KMS-11 (cell line): ENCODE results near the gene GSE1.

Source experiments
- H2AFZ ChIP-seq: fragments of 200-600 bp; sonication (generic); 2 replicates; pipeline ENCODE4 v1.6.1; 2016; ENCODE audit warnings: antibody characterized with exemption, mixed run types, low read depth
- H3K27ac ChIP-seq: fragments of 200-600 bp; sonication (generic); 2 replicates; pipeline ENCODE4 v1.6.1; 2016; ENCODE audit warnings: mild to moderate bottlenecking, mixed run types
- H3K27me3 ChIP-seq: fragments of 200-600 bp; sonication (generic); 2 replicates; pipeline ENCODE4 v1.6.1; 2017; ENCODE audit warnings: mild to moderate bottlenecking, low read depth, mixed run types, moderate library complexity; ENCODE audit not compliant: insufficient read depth
- H3K36me3 ChIP-seq: fragments of 200-600 bp; sonication (generic); 2 replicates; pipeline ENCODE4 v1.6.1; 2017; ENCODE audit warnings: mild to moderate bottlenecking, mixed run types; ENCODE audit not compliant: insufficient read depth
- H3K4me1 ChIP-seq: fragments of 200-600 bp; sonication (generic); 2 replicates; pipeline ENCODE4 v1.6.1; 2016; ENCODE audit warnings: mild to moderate bottlenecking, low read depth, mixed run types; ENCODE audit not compliant: poor library complexity, severe bottlenecking
- H3K4me2 ChIP-seq: fragments of 200-600 bp; sonication (generic); 2 replicates; pipeline ENCODE4 v1.7.0; 2016; ENCODE audit warnings: mild to moderate bottlenecking, mixed run types
- H3K4me3 ChIP-seq: fragments of 200-600 bp; sonication (generic); IDR thresholded peaks from 2 replicates; pipeline ENCODE4 v1.6.1; 2017; ENCODE audit warnings: low read depth, low read length, mixed read lengths; ENCODE audit not compliant: insufficient read depth
- H3K79me2 ChIP-seq: fragments of 200-600 bp; sonication (generic); 2 replicates; pipeline ENCODE4 v1.6.1; 2016; ENCODE audit warnings: low read depth, mixed run types; ENCODE audit not compliant: insufficient read depth
- H3K9ac ChIP-seq: fragments of 200-600 bp; sonication (generic); 2 replicates; pipeline ENCODE4 v1.6.1; 2016; ENCODE audit warnings: mild to moderate bottlenecking, mixed run types
- H4K20me1 ChIP-seq: fragments of 200-600 bp; sonication (generic); 2 replicates; pipeline ENCODE4 v1.6.1; 2016; ENCODE audit warnings: mild to moderate bottlenecking, mixed run types; ENCODE audit not compliant: insufficient read depth
- TF ChIP-seq, protein P1 (sequence below): fragments of 200-600 bp; sonication (generic); conservative IDR thresholded peaks from 2 replicates; pipeline ENCODE4 v1.6.1; 2017; ENCODE audit warnings: low read depth, mild to moderate bottlenecking, antibody characterized with exemption, low read length, moderate library complexity, mixed read lengths

Gene GSE1

DNA sequence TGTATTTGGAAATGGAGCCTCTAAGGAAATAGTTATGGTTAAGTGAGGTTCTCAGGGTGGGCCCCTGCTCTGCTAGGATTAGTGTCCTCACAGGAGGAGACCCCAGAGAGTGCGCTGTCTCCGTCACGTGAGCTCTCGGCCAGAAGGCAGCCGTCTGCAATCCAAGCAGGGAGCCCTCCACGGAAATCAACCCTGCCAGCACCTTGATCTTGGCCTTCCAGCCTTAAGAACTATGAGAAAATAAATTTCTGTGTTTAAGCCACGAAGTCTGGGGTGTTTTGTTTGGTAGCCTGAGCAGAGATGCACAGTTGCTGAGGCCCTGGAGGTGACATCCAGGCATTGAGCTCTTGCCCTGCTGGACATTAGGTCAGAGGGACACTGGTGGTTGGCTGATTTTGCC is 32.4 kb upstream of the GSE1 start:
- Histone ChIP-seq H3K79me2 (no peaks in the 10 kb centered on the region), H3K4me3 (no peak overlapping the region), H4K20me1 (no peaks in the 10 kb centered on the region), H3K27ac (no peak overlapping the region), H3K36me3 (no peaks in the 10 kb centered on the region), H3K9ac (no peak overlapping the region), H3K4me2 (no peak overlapping the region), H3K4me1 (no peaks in the 10 kb centered on the region), H2AFZ (no peak overlapping the region), H3K27me3 (peaks cover 95% of the 10 kb centered on the region)
- TF ChIP-seq, protein P1, sequence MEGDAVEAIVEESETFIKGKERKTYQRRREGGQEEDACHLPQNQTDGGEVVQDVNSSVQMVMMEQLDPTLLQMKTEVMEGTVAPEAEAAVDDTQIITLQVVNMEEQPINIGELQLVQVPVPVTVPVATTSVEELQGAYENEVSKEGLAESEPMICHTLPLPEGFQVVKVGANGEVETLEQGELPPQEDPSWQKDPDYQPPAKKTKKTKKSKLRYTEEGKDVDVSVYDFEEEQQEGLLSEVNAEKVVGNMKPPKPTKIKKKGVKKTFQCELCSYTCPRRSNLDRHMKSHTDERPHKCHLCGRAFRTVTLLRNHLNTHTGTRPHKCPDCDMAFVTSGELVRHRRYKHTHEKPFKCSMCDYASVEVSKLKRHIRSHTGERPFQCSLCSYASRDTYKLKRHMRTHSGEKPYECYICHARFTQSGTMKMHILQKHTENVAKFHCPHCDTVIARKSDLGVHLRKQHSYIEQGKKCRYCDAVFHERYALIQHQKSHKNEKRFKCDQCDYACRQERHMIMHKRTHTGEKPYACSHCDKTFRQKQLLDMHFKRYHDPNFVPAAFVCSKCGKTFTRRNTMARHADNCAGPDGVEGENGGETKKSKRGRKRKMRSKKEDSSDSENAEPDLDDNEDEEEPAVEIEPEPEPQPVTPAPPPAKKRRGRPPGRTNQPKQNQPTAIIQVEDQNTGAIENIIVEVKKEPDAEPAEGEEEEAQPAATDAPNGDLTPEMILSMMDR: no peak

DNA sequence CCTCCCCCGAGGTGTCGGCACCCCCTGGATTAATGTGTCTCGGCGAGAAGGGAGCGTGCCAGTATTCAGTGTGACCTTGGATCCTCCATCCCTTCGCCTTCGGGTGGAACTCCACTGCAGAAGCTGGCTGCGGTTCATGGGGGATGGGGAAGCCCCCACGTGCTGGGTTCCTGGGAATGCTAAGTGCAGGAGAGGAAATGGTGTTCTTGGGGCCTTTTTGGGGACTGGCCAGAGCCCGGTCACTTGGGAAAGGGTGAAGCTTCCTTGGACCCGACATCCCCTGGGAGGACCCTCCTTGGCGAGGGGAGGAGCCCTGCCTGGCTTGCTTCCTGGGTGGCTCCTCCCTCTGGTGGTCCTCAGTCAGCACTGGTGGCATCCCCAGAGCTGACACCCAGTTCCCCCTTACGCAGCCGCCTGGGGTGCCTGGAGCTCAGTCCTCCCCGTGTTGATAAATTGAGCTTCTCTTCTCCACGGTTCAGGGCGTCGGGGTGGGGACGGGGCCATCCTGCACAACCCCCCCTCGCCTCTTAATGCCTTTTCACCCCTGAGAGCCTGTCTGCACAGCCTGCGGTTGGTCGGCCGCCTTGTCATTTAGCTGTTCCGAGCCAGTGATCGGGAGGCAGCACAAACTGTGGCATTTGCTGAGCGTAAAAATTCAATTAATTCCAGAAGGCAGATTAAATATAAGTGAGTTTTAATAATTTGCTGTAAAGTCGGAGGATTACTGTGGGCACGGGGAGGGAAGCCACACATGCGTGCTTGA is 30.7 kb upstream of the GSE1 start:
- H3K4me1 ChIP-seq: no peaks in the 10 kb centered on the region
- H2AFZ ChIP-seq: no peak overlapping the region
- no peak overlapping the region for H3K9ac ChIP-seq
- H3K27ac ChIP-seq: no peak overlapping the region
- no peaks in the 10 kb centered on the region for H4K20me1 ChIP-seq
- no peak overlapping the region for H3K4me2 ChIP-seq
- no peaks in the 10 kb centered on the region for H3K79me2 ChIP-seq
- no peaks in the 10 kb centered on the region for H3K36me3 ChIP-seq
- TF ChIP-seq, protein P1: no peak
- no peak overlapping the region for H3K4me3 ChIP-seq
- H3K27me3 ChIP-seq: peaks cover 88% of the 10 kb centered on the region

DNA sequence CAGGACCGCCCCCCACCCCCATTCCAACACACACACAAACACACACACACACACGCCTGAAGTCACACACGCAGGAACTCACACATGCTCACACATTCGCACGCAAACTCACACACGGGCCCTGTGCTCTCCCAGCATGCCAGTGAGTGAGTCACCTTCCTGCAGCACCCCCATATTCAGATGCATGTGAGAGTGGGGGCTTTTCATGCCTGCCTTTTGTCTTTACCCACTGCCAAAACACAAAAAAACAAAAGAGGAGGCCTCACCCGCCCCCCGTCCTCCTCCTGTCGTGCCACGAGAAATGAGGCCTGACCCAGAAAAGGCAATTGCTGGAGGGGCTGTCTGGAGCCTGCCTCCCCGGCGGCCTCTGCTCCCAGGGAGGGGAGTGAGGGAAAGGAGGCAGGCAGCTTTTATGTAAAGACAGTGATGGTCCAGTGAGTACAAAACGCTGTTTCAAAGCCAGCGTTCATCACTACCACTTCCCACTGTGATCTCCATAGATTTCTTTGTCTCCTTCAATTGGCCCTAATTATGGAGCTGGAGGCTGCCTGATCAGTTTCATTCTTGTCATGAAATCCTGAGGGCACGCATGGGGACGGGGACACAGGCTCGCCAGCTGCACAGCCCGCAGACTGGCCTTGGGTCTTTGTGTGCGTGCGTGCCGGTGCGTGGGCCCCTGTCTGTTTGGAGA is 29.5 kb upstream of the GSE1 start:
- Histone ChIP-seq H2AFZ (no peak overlapping the region), H3K9ac (no peak overlapping the region), H4K20me1 (no peaks in the 10 kb centered on the region), H3K79me2 (no peaks in the 10 kb centered on the region), H3K27ac (no peak overlapping the region), H3K4me2 (no peak overlapping the region), H3K36me3 (no peaks in the 10 kb centered on the region), H3K4me3 (no peak overlapping the region), H3K4me1 (no peaks in the 10 kb centered on the region), H3K27me3 (peaks cover 89% of the 10 kb centered on the region)
- TF ChIP-seq, protein P1: no peak

DNA sequence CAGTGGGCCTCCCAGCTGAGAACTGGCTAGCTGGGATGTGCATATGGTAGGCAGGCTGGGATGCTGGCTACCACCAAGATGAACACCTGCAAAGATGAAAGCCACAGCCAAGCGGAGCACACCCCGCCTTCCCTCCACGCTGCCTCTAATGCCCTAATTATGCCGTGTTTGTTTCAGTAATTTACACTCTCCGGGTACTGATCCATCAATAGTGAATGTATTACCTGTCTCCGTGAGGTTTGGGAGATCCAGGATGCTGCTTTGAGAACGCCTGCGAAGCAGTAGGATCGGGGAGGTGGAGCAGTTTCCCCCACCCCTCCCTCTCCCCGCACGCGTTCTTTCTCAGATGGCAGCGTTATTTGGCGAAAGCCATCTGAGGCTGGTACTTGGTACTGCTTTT is 28.9 kb upstream of the GSE1 start:
- Histone ChIP-seq H3K27ac (no peak overlapping the region), H2AFZ (no peak overlapping the region), H3K36me3 (no peaks in the 10 kb centered on the region), H4K20me1 (no peaks in the 10 kb centered on the region), H3K4me2 (no peak overlapping the region), H3K4me3 (no peak overlapping the region), H3K27me3 (peaks cover 89% of the 10 kb centered on the region), H3K9ac (no peak overlapping the region), H3K4me1 (no peaks in the 10 kb centered on the region), H3K79me2 (no peaks in the 10 kb centered on the region)
- TF ChIP-seq, protein P1: no peak
